Transverse colon (tissue), 4 donors: Measurements from ENCODE around the gene TEX29. TPM values are rescaled to one million over a fixed set of nuclear protein-coding genes. Genes with fewer than 3 reads are reported as not detected.

Experiments used
- DNase-seq: peaks from one replicate; pipeline ENCODE4 v3.0.0-alpha.2; 2019
- H3K27ac ChIP-seq, 4 donors: fragments of 200-600 bp; sonication (generic); 2 replicates each; pipeline ENCODE4 v1.5.1; 2016 to 2018; ENCODE audit warnings: inconsistent platforms in 4 of 4
- H3K27me3 ChIP-seq: fragments of 200-600 bp; sonication (generic); 2 replicates; pipeline ENCODE4 v1.5.1; 2017; ENCODE audit warnings: inconsistent platforms
- H3K36me3 ChIP-seq, 4 donors: fragments of 200-600 bp; sonication (generic); 2 replicates each; pipeline ENCODE4 v1.5.1; 2017 to 2019; ENCODE audit warnings: inconsistent platforms in 4 of 4
- H3K4me1 ChIP-seq, 4 donors: fragments of 200-600 bp; sonication (generic); 2 replicates each; pipeline ENCODE4 v1.5.1; 2017 to 2020; ENCODE audit warnings: inconsistent platforms in 4 of 4
- H3K4me3 ChIP-seq, 4 donors: fragments of 200-600 bp; sonication (generic); 1 replicate in 1 of 4; 2 replicates in 3 of 4; pipeline versions ENCODE4 v1.5.1 to v1.6.1; 2017 to 2019; ENCODE audit warnings: inconsistent platforms in 4 of 4
- H3K9me3 ChIP-seq, 2 donors: fragments of 200-600 bp; sonication (generic); 2 replicates each; pipeline ENCODE4 v1.5.1; 2017 to 2019; ENCODE audit warnings: inconsistent platforms in 2 of 2
- CTCF ChIP-seq, 5 experiments: fragments of 200-600 bp in 3 of 5; fragments of 450-650 bp in 2 of 5; sonication (generic) in 3 of 5; IDR thresholded peaks; 1 replicate in 2 of 5; 2 replicates in 3 of 5; pipeline ENCODE4 v1.5.1; 2016 to 2017; ENCODE audit warnings: antibody characterized with exemption in 5 of 5, inconsistent platforms in 3 of 5, mild to moderate bottlenecking in 2 of 5, moderate library complexity in 1 of 5
- EP300 ChIP-seq: sonication (generic); formaldehyde crosslinking; IDR thresholded peaks from one replicate; pipeline ENCODE4 v1.6.1; 2017; ENCODE audit warnings: antibody characterized with exemption, low read depth
- POLR2A ChIP-seq: fragments of 450-650 bp; IDR thresholded peaks from one replicate; pipeline ENCODE4 v1.6.1; 2016; ENCODE audit warnings: antibody characterized with exemption, mild to moderate bottlenecking, moderate library complexity
- POLR2AphosphoS5 ChIP-seq, 3 donors: sonication (generic); formaldehyde crosslinking; IDR thresholded peaks; one replicate each; pipeline ENCODE4 v1.6.1; 2016; ENCODE audit warnings: antibody characterized with exemption in 3 of 3
- WGBS, 2 donors: methylation state at CpG; one replicate each; pipeline ENCODE4 v1.1.5; 2018; ENCODE audit warnings: low coverage in 1 of 2; 5-methylcytosine and 5-hydroxymethylcytosine counted together
- in situ Hi-C, 4 donors: fragments of 200-750 bp; cut with MboI; loops; one replicate each; pipeline versions ENCODE4 v1.15.0 to v1.15.1; 2017; ENCODE audit warnings: low sequenced_read_pairs in 3 of 4, low pct_ligation_motif_present in 1 of 4, low pct_unique_long_range_greater_than_20kb in 1 of 4
- intact Hi-C: fragments of 100-400 bp; cut with DNase I; formaldehyde crosslinking; loops from one replicate; pipeline ENCODE4 v1.15.1; 2023; ENCODE audit warnings: low total_unique reads
- total RNA-seq, 4 donors: library from RNA; depleted of rRNA; stranded (reverse); fragments of >200 nt; gene quantifications; one replicate each; pipeline ENCODE4 v1.1.0, GENCODE V29; 2016

Gene TEX29
- total RNA-seq, 4 donors from 2014 or later: not detected

DNA sequence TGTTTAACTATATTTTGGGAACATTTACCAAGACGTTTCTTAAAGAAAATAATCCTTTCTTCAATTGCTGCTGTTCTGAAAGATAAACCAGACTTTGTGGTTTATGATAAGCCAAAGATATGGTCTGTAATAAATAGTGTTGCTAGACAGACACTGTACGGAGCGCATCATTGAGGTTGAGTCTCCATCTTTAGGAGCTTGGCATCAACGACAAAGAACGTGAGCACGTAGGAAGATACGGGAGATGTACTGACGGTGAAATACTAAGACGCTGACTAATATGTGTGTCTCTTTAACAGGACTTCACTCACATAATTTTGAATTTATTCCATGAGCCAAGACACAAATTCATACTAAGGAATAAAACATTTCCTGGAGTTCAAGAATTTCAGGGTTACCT, 16.2 kb downstream of the TEX29 start:
- DNase-seq: no peak
- Histone ChIP-seq H3K4me3 (no peak overlapping the region), H3K4me1 (no peaks in the 10 kb centered on the region), H3K27me3 (no peaks in the 10 kb centered on the region), H3K9me3 (no peaks in the 10 kb centered on the region), H3K27ac (no peak overlapping the region), H3K36me3 (no peaks in the 10 kb centered on the region)
- TF ChIP-seq POLR2A: no peak
- TF ChIP-seq CTCF (IDR thresholded peaks at IDR 0.05): no peak
- TF ChIP-seq POLR2AphosphoS5 (IDR thresholded peaks at IDR 0.05): no peak
- TF ChIP-seq EP300: no peak
- 88 to 93% methylated on average over 7 to 9 of the region's 9 CpGs for WGBS, 2 donors
- intact Hi-C loops: no loop called here
- in situ Hi-C loops: no loop called here

DNA sequence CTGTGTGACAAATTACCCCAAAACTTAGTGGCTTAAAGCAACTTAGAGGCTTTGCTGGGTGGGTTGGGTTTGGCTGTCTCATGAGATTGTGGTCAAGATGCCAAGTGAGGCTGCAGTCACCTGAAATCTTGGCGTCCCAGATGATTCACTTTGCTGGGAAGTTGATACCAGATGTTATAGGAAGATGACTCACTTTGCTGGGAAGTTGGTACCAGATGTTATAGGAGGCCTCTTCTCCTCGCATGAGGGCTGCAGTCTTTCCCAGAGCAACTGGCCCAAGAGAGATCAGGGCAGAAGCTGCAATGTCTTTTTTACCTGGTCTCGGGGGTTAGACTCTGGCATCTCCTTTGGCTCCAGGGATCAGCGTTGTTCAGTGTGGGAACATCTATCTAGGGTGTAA, 16.8 kb downstream of the TEX29 start:
- in situ Hi-C loops (no loop called here), intact Hi-C loops (no loop called here)
- 77% methylated on average over 4 of the region's 4 CpGs; no CpG with 5 or more reads in 1 of the 2 donors for WGBS, 2 donors
- Histone ChIP-seq H3K9me3 (no peaks in the 10 kb centered on the region), H3K4me1 (no peaks in the 10 kb centered on the region), H3K27ac (no peak overlapping the region), H3K27me3 (no peaks in the 10 kb centered on the region), H3K36me3 (no peaks in the 10 kb centered on the region), H3K4me3 (no peak overlapping the region)
- no peak for DNase-seq
- TF ChIP-seq EP300: no peak
- TF ChIP-seq CTCF (IDR thresholded peaks at IDR 0.05): no peak

DNA sequence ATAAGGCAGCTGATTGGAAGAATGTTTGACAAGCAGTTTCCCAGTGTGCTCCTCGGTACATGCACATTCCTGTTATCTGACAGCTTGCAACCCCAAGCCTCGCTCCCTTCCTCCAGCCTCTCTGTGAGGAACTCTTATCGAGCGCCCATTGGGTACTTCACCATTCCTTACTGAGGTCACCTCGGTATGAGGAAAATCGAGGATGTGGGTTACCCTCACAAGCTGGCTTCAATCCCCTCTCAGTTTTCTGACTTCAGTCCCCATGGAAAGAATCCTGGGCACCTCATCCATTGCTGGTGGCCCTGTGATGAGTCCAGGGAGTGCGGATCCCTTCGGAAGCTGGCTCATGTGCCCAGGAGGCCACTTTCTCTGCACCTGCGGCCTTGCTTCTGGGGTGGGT, 17.3 kb downstream of the TEX29 start:
- Histone ChIP-seq H3K27ac (no peak overlapping the region), H3K4me3 (no peak overlapping the region), H3K36me3 (no peaks in the 10 kb centered on the region), H3K4me1 (no peaks in the 10 kb centered on the region), H3K9me3 (no peaks in the 10 kb centered on the region), H3K27me3 (no peaks in the 10 kb centered on the region)
- WGBS, 2 donors: 80 to 90% methylated on average over 2 to 9 of the region's 9 CpGs
- TF ChIP-seq CTCF (IDR thresholded peaks at IDR 0.05) (no peak), EP300 (no peak), POLR2AphosphoS5 (IDR thresholded peaks at IDR 0.05) (no peak), POLR2A (no peak)
- DNase-seq: no peak
- in situ Hi-C loops: no loop called here
- intact Hi-C loops: no loop called here

GRCh38 chr13:111338841-111339240, 18.4 kb downstream of the TEX29 start:
- Histone ChIP-seq H3K9me3 (no peaks in the 10 kb centered on the region), H3K27me3 (no peaks in the 10 kb centered on the region), H3K4me1 (no peaks in the 10 kb centered on the region), H3K4me3 (no peak overlapping the region), H3K36me3 (no peaks in the 10 kb centered on the region), H3K27ac (no peak overlapping the region)
- intact Hi-C loops (no loop called here), in situ Hi-C loops (no loop called here)
- WGBS, 2 donors: 93% methylated on average over 11 of the region's 11 CpGs; no CpG with 5 or more reads in 1 of the 2 donors
- no peak for DNase-seq
- TF ChIP-seq POLR2AphosphoS5 (IDR thresholded peaks at IDR 0.05): no peak
- no peak for TF ChIP-seq EP300
- TF ChIP-seq POLR2A: no peak
- TF ChIP-seq CTCF (IDR thresholded peaks at IDR 0.05): no peak
